ENCODE measurements around the gene KATNA1.

Gene KATNA1

DNA sequence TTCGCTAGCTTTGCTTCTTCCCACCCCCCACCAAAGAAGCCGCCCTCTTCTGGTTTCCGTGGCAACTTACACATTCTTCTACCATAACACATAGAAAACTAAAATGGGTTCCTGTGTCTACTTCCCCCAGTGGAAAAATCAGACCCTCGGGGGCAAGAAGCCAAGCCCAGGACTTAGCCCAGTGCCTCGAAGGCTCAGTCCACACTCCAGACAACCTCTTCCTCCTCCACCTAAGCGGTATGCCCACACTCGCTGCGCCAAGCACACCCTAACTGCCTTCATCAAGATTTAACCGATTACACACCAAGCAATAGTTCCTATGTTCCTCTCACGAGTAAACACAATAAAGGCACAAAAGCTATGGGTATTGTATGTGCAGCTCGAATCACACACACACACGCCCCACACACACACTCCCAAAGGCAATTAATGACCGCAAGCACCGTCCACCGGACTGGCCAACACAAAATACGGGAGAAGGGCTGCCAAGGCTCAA lies 103.2 kb downstream of the KATNA1 start:
- in situ Hi-C loops (cut with HindIII; ENCODE audit: low sequenced_read_pairs): no loop called here
